HUES6 (cell line): Measurements from ENCODE around the gene PIGS.

Source experiments
- H3K27ac ChIP-seq: 2 replicates; pipeline ENCODE4 v1.7.0; 2013; ENCODE audit warnings: low read depth, mild to moderate bottlenecking, low read length, inconsistent platforms
- H3K27me3 ChIP-seq: 2 replicates; pipeline ENCODE4 v1.6.1; 2013; ENCODE audit warnings: low read length; ENCODE audit not compliant: control insufficient read depth, insufficient read depth
- H3K36me3 ChIP-seq: 2 replicates; pipeline ENCODE4 v1.6.1; 2013; ENCODE audit warnings: low read length; ENCODE audit not compliant: control insufficient read depth, insufficient read depth
- H3K4me1 ChIP-seq: 2 replicates; pipeline ENCODE4 v1.6.1; 2013; ENCODE audit warnings: low read length; ENCODE audit not compliant: control insufficient read depth, insufficient read depth
- H3K4me3 ChIP-seq: 2 replicates; pipeline ENCODE4 v1.5.1; 2013; ENCODE audit warnings: low read depth, low read length
- H3K9ac ChIP-seq: one replicate; pipeline ENCODE4 v1.6.1; 2013; ENCODE audit warnings: mild to moderate bottlenecking, low read length
- H3K9me3 ChIP-seq: 2 replicates; pipeline ENCODE4 v1.6.1; 2013; ENCODE audit warnings: low read depth, low read length; ENCODE audit not compliant: control insufficient read depth, insufficient read depth

The PIGS gene

GRCh38 chr17:28505986-28506665 lies 65.2 kb downstream of the PIGS start, which contains the start of gene FOXN1:
Gene FOXN1, plus strand, starts transcription at chr17:28506348. Its CDS starts 17,622 bp downstream, at chr17:28523970.
- peaks cover 5% of the 10 kb centered on the region for H3K27me3 ChIP-seq
- H3K9ac ChIP-seq: no peak within 1 kb of the TSS
- H3K9me3 ChIP-seq: no peaks in the 10 kb centered on the region
- H3K36me3 ChIP-seq: no peaks in the 10 kb centered on the region
- H3K4me3 ChIP-seq: no peak within 1 kb of the TSS
- H3K27ac ChIP-seq: no peak within 1 kb of the TSS
- H3K4me1 ChIP-seq: peaks cover 16% of the 10 kb centered on the region

DNA sequence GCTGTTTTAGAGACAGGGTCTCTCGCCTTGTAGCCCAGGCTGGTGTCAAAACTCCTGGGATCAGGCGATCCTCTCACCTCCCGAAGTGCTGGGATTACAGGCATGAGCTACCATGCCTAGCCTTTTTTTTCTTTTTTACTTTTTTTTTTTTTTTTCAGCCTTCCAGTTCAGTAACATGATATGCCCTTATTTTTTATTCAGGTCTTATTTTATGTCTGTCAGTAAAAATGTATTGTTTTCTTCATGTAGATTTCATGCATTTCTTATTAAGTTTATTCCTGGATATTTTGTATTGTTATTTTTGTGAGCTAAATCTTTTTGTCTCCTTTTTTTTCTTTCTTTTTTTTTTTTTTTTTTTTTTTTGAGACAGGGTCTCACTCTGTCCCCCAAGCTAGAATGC lies 67.9 kb downstream of the PIGS start:
- Histone ChIP-seq H3K4me3 (no peak overlapping the region), H3K9me3 (no peaks in the 10 kb centered on the region), H3K9ac (no peak overlapping the region), H3K36me3 (no peaks in the 10 kb centered on the region), H3K27ac (no peak overlapping the region), H3K27me3 (peaks cover 4% of the 10 kb centered on the region), H3K4me1 (peaks cover 26% of the 10 kb centered on the region)
